NCI-H2107 treated with DMSO at 0.1 percent for 48 hours (cell line): Measurements from ENCODE around the gene SH3TC2.
"Not testable (repeated sequence)": the region's sequence is repeated elsewhere in the genome, so short reads cannot be mapped to it uniquely, and the experiment has no call there.

Source experiments
- DNase-seq: peaks from one replicate; lab custom pipeline; 2025; ENCODE audit not compliant: unreplicated experiment; lab: John Stamatoyannopoulos, UW

SH3TC2 gene

GRCh38 chr5:149063017-149063687 is at the start of gene SH3TC2:
Gene SH3TC2, minus strand, starts transcription at chr5:149063062. Its CDS starts 40 bp downstream, at chr5:149063022.
- DNase-seq: no peak

GRCh38 chr5:149110406-149110805 is 47.5 kb upstream of the SH3TC2 start:
- no peak for DNase-seq

GRCh38 chr5:149108651-149109280 is 45.9 kb upstream of the SH3TC2 start:
- no peak for DNase-seq

- DNase-seq: no peak
Measured at GRCh38 chr5:149100331-149100730, 37.5 kb upstream of the SH3TC2 start.

GRCh38 chr5:149099920-149100319 is 37.1 kb upstream of the SH3TC2 start:
- no peak for DNase-seq

GRCh38 chr5:149094996-149095395 is 32.1 kb upstream of the SH3TC2 start:
- no peak for DNase-seq

GRCh38 chr5:149093625-149094024 is 30.8 kb upstream of the SH3TC2 start:
- no peak for DNase-seq

GRCh38 chr5:149089796-149090195 is 26.9 kb upstream of the SH3TC2 start:
- DNase-seq: no peak

- DNase-seq: no peak
Measured at GRCh38 chr5:149088686-149089085, 25.8 kb upstream of the SH3TC2 start.

GRCh38 chr5:149083846-149084245 is 21.0 kb upstream of the SH3TC2 start:
- no peak for DNase-seq

GRCh38 chr5:149082271-149082670 is 19.4 kb upstream of the SH3TC2 start:
- DNase-seq: no peak

GRCh38 chr5:149080294-149080693 is 17.4 kb upstream of the SH3TC2 start:
- no peak for DNase-seq

- DNase-seq: no peak
Measured at GRCh38 chr5:149079883-149080282, 17.0 kb upstream of the SH3TC2 start.

GRCh38 chr5:149074071-149074470 is 11.2 kb upstream of the SH3TC2 start:
- not testable (repeated sequence) for DNase-seq

- no peak for DNase-seq
Measured at GRCh38 chr5:149073213-149073612, 10.4 kb upstream of the SH3TC2 start.

GRCh38 chr5:149072791-149073190 is 9.9 kb upstream of the SH3TC2 start:
- no peak for DNase-seq

- DNase-seq: no peak
Measured at GRCh38 chr5:149072376-149072775, 9.5 kb upstream of the SH3TC2 start.

- DNase-seq: no peak
Measured at GRCh38 chr5:149071756-149072155, 8.9 kb upstream of the SH3TC2 start.

GRCh38 chr5:149071216-149071615 is 8.4 kb upstream of the SH3TC2 start:
- DNase-seq: no peak

GRCh38 chr5:149069711-149070110 is 6.8 kb upstream of the SH3TC2 start:
- DNase-seq: no peak

GRCh38 chr5:149063896-149064478 is 1.1 kb upstream of the SH3TC2 start:
- DNase-seq: no peak

GRCh38 chr5:149062371-149063016 is 368 bp downstream of the SH3TC2 start:
- no peak for DNase-seq
